GM21786 (cell line): Measurements from ENCODE around the gene TACO1.

Experiments
- ATAC-seq: cut with Tn5 transposase; IDR thresholded peaks from one replicate; pipeline ENCODE4 v1.9.1; 2021; ENCODE audit not compliant: unreplicated experiment

TACO1 gene

DNA sequence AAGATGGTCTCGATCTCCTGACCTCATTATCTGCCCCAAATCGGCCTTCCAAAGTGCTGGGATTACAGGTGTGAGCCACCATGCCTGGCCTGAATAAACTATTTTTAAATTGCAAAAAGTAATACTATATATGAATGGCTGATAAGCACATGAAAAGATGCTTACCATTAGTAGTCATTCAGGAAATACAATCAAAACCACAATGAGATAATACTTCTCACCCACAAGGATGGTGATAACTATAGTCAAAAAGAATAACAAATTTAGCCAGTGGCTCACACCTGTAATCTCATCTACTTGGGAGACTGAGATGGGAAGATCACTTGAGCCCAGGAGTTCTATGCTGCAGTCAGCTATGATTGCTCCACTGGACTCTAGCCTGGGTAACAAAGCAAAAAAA, 2.4 kb upstream of the TACO1 start:
- no peak for ATAC-seq

DNA sequence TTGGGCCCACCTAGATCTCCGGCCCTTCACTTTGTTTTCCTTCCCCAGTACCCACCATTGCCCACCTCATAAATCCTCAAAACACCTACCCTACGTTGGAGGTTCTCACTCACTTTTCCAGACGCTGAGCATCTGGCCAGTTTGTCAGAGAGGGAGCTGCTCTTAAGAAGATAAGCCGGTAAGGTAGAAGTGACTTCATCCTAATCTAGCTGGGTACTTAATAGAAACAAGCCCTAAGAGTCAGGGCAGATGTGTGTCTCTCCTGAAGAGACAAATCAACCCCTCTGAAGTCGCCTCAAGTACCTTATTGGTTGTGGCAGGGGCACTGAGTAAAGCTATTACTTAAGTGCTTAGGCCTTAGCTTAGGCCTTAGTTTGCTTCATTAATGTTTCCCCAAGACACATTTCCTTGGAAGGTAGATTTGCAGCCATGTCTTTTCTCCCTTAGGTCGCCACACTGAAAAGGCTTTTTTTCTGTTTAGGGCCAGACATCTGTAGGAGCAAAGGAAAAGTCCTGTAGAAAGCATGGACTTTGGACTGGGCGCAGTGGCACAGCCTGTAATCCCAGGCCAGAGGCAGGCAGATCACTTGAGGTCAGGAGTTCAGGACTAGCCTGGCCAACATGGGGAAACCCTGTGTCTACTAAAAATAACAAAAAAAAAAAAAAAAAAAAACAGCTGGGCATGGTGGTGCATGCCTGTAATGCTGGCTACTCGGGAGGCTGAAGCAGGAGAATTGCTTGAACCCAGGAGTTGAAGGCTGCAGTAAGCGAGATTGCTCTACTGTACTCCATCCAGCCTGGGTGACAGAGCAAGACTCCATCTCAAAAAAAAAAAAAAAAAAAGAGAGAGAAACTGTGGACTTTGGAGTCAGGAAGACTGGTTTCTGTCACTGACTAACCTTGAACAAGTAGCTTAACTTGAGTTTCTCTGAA, 1.0 kb downstream of the TACO1 start:
- ATAC-seq: no peak

DNA sequence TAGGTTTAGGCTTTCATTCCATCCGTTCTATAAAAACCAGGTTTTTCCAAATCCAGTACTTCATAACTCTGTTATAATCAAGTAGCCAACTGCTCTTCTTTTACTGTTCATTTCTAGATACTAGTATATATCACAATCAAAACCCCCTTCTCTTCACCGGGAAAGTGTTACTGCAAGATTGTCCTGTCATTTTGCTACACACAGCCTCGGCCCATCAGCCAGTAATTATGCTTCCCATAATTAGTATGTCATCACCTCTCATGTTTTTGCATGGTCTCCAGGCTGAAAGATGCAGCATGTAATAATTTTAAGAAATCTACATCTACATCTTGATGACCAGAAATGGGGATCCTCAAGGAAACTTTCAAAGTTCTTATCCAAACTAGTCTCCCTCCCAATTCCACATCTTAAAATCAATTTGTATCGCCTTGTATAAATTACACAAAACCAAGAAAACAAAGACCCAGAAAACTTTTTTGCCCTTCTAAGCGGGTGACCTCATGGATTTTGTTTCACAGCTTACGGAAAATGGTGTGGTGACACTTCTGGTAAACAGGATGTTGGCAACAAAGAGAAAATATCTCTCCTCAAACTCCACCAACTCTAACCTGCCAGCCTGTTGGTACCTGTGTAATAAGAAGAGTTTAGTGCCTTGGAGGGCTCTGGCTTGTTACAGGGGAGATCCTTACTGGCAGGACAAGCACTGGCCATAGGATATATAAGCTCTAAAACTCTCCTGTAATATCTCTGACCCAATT, 9.3 kb downstream of the TACO1 start:
- ATAC-seq: no peak

DNA sequence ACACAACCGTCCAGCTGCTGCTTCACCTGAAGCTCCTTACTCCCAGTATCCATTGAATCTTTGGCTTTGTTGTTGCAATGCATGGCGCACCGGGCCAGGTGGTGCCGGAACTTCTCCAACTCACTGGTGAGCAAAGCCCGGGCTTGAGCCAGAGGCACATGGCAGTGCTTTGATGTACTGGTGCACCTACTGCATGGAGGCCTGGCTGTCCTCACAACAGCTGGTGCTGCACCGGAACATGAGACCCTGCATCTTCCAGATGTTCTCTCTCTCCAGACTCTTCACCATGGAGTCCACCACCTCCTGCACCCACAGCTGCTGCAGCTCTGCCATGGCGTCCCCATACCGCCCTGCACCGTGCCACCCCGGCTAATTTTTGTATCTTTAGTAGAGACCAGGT, 10.2 kb downstream of the TACO1 start:
- ATAC-seq: no peak

DNA sequence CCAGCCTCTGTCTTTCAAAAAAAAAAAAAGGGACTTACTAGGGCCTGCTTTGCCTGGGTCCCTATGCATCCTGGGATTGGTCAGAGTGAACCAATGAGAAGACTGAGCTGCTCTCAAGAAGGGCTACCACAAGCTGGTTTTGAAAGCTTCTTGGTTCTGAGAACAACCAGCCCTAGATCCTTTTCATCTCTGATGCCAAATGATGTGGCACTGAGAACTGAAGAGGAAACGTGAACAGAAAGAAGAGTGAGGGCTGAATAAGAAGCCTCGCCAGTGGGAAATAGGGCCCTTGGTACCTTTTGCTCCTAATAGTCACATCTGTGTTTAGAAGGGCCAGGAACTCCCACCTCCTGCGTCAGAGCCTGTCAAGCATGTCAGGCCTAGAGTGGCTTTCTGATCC, 10.7 kb downstream of the TACO1 start:
- no peak for ATAC-seq

DNA sequence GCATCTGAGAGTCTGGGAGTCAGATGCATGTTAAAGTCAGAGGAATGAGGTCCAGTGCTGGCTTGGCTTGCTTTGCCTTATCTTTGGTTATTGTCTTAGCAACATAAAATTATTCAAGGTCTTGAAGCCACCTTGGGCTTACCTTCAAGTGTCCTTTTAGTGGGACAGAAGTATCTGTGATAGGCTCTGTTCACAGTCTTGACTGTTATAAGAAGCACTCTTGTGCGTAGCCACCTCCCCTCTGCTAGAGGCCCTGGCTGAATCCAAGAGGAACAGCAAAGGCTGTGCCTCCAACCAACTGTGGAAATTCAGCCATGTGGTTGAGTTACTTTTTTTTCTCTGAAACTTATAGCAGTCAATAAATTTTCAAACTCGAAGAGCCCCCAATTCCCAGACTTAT, 13.0 kb downstream of the TACO1 start:
- ATAC-seq: no peak

DNA sequence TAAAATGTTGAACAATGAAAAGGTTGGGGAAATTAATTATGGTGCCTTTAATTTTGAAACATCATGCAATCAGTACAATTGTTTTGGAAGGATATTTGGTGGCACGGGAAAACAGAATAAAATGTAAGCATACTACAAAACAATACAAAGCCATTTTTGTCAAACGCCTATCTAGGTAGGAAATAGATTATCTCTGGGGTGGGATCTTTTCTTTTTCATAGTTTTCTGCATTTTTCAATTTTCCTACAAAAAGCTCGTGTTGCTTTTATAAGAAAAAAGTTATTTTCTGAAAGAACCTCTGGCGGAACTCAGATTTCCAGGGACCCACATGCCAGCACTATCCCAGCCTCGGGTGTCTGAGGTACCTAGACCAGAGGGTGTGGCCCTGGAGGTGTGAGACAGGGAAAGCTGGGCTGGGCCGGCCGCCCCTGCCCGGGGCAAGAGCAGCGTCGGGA, 20.6 kb downstream of the TACO1 start:
- no peak for ATAC-seq

DNA sequence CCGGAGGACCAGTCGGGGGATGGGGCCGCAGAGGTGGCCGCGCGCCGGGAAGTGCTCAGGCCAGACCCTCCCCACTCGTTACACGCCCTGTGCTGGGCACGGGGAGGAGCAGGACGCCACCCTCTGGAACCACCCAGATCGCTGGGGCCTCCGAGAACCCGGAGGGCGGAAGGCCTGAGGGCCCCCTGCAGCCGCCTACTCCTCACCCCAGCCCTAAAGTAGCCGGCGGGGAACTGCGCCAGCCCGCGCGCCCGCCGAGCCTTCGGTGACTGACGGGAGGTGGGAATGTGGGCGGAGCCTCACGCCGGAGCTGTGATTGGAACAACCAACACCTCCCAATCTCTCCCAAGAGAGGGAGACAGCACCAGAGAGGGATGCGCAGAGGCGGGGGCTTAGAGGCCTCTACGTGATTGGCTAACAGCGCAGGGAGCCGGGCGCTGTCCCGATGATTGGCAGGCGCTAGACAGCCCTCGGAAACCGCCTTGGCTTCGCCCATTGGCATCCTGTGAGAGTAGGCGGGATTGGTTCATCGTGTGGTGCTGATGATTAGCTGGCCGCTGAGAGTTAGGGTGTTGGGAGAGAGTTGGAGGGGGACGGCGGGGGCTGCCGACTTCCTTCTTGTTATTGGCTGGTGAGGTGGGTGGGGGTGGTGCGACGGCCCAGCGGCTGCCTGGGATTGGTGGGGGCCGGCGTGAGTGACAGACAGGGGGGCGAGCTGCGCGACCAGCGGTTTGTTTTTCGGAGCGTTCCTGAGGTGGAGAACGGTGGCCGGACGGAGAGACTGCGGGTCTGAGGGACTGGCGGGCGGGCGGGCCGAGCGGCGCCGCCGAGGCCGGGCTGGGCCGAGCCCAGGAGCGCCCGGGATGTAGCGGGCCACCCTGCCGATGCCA, 21.2 kb downstream of the TACO1 start, which contains the start of gene MAP3K3:
Gene MAP3K3 (plus strand): TSS at position 734 of the 890 bp plus-strand sequence. CDS start 343 bp downstream, outside the sequence.
- peak; percentile 93 for ATAC-seq

DNA sequence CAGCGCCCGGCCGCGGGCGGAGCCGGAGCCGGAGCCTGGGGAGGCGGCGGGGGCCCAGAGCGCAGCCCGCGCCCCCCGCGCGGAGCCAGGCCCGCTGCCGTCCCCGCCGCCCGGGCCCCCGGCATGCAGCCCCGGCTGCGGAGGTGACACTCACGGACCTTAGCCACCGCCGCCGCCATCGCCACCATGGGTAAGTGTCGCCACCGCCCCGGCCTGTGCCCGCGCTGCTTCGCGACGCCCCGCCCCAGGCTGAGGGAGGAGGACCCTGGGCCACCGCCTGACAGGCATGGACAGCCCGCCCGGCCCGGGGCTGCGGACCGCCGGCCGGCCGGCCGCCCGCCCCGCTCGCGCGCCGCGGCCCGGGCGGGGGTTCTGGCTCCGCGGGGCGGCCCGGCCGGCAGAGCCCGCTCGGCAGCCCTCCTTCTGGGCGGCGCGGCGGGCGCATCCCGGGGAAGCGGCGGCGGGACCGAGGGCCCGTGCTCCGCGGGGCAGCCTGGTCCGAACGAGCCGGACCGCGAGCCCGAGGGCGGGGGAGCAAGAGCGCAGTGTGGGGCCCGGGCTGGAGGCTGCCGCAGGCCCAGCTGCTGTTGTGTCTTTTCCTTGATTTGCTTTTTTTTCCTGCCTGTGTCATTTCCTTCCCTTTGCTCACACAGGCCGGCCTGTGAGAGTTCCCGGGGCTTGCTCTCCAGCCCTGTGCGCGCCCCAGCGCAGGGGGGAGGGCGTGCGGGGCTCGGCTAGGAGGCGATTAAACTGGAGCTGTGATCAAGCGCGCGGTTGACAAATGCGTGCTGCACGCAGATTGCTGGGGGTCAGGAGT, 22.1 kb downstream of the TACO1 start:
- peak; percentile 19 for ATAC-seq

DNA sequence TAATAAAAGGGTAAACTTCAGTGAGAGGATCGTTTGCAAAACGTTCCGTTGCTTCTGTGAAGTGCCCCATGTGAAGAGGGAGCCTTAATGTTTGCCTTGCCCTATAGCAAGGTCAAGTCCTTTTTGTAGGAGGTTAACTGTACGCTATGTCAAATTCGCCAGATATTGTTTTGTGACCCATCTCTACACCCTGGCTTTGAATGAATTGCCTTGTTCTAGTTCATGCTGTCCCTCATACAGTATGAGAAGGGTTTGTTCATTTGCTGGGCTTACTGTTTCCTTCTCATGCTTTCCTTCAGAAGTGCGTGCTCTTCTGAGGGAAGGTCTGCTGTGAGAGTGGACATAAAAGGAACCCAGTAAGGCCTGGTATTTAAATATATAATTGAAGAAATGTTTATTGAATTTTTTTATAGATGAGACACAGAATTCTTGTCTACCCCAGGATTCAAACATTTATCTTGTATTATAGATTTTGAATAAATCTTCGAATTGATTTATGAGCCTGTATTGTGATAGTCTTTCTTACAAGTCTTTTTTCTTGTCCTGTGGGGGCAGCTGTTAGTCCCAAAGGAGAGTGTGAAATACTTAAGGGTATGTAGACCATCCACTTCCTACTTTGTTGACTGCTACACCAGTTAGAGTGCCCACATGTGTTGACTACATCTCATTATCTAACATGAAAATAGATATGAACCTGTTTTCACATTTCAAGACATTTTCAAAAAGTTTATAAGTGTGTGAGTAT, 23.3 kb downstream of the TACO1 start:
- ATAC-seq: no peak

DNA sequence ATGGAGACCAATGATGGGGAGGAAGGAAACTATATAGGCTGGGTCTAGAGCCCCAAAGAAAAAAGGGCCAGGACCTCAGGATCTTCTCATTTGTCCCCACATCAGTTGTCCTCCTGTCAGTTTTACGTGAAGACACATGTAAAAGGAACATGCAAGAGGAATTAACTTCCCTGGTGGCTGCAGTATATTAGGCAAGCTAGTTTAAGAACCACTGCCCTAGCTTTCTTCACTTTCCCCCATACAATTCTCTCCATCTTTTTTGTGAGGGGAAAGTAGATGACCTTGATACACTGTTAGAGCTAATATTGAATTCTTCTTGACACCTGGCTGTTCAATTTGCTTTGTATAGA, 23.8 kb downstream of the TACO1 start:
- no peak for ATAC-seq

DNA sequence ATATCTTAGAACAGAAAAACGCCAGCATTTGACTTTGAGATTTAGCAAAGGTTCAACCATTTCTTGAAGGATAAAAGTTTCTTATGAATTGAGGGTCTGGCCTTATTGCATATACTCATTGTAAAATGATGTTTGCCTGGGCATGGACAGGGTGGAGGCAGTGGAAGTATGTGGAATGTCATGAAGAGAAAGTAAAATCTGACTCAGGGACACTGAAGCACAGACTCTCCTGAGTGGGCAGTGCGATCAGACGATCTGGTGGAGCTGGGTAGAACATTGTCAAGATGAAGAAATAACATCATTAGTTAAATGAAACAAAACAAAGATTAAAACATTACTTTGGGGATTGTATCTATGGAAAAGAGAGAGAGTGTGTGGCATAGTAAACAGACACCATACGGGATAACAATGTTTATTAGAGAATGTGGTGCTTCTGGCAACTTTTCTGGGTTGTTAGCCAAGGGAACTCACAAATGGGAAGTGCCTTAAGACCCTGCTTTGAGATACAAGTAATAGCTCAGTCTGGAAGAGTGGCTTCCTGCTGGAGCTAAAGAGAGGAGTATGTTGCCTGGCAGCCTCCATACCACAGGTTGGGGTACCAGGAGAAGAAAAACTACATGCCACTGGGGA, 26.0 kb downstream of the TACO1 start:
- no peak for ATAC-seq

DNA sequence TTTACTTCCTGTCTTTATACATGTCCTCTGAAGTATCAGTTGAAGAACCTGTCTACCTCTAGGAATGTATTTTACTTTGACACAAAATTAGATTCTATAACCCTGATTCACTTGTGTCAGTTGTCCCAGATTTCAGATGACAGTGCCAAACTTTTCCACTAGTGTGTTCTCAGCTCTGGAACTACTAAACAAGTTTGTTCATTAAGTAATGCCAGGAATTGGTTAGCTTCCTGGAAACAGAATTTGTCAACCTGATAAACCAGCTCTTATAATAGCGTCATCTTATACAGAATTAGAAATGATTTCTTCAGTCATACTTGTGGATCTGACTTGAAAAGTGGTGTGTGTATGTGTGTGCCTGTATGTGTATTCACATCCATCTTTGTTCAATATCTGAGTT, 28.9 kb downstream of the TACO1 start:
- no peak for ATAC-seq

DNA sequence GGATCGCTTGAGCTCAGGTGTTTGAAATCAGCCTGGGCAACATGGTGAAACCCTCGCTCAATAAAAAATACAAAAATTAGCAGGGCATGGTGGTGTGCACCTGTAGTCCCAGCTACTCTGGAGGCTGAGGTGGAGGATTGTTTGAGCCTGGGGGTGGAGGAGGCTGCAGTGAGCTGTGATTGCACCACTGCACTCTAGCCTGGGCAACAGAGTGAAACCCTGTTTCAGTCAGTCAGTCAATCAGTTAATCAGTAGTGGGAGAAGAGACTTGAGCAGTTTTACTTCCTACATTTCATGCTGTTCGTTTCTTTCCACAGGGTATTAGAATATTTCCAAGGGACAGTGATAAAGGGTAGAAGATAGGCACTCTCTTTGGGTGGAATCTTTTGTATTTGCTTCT, 30.4 kb downstream of the TACO1 start:
- ATAC-seq: no peak

DNA sequence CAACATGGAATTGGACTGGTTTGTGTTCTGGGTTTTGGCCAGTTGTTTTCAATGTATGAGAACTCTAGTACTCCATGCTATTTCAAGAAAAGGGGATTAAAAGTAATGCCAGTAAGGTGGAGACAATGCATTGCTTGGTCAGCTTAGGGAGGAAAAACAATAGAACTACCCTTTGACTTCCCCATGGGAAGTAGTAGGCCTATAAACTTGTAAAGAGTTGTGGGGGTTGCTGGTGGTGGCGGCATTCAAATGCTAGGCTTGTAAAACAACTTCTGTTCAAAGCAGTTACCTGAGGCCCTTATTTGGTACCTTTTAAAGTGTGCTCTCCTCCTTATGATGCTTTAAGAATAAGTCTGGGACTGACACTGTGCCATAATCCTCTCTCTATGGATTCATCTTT, 30.9 kb downstream of the TACO1 start:
- no peak for ATAC-seq

DNA sequence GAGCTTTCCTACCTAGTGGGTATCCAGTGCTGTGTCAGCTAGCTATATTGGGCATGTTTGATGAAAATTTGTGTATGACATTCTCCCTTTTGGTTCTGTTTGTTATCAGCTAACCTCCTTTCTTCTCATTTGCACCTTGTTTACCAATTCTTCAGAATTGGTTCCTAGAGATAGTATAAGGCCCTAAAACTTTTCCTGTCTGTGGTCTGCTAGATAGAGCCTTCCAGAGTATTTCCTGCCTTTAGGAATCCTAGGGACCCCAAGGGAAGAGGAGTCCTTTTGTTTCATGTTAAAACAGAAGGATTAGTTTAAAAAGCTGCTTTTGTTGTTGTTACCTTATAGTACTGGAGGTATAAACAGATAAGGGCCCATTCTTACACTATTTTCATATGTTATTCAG, 33.0 kb downstream of the TACO1 start:
- ATAC-seq: no peak

DNA sequence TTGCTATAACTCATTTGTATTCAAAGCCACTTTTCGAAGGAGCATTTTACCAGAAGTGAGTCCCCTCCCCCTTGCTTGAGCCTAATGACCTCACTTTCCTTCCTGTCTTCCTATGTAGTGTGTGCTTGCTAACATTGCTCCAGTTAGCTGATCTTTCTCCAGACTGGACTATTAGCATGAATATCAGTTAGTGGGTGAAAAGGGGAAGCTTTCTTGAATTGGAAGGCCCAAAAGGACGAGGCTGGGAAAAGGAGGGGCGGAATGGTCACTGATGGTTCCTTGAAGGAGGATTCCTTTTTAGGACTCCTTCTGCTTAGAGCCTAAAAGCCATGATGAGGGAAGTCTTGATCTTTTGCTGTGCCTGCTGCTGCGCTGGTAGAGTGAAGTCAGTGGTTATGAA, 33.5 kb downstream of the TACO1 start:
- ATAC-seq: no peak

DNA sequence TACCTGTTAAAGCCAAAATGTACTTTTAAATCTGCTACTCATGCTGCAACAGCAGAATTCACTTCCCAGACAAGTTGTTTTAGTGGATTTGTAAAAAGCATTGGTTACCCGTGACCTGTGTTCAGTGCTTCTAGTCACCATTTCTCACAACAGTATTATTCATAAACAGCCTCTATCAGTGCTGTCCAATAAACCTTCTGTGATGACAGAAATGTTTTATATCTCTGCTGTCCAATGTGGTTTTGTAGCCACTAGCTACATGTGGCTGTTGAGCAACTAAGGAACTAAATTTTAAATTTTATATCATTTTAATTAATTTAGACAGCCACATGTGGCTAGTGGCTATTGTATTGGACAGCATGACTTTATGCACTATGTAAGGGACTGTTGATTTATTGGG, 34.1 kb downstream of the TACO1 start:
- no peak for ATAC-seq

DNA sequence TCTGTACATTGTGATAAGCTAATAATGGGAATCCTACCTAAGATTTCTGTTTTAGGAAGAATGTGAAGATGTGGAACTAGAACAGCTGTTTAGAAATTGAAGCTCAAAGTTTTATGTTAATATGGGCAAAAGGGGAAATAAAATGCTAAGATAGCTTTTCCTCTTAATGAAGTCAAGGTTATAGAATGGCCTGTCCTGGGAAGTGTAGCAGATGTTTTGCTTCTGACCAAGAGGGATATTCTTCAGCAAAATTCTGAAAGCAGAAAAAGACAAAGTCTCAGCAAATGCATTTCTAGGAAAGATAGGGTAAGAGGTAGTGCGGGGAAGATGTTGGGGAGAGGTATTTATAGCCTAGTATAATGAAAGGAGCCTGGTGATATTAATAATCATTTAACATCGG, 34.6 kb downstream of the TACO1 start:
- no peak for ATAC-seq
